HG03135 (cell line): Measurements from ENCODE around the gene ENDOU.

Source experiments
- ATAC-seq: cut with Tn5 transposase; IDR thresholded peaks from one replicate; pipeline ENCODE4 v1.9.1; 2021; ENCODE audit warnings: mild to moderate bottlenecking, moderate library complexity; ENCODE audit not compliant: unreplicated experiment

ENDOU gene

DNA sequence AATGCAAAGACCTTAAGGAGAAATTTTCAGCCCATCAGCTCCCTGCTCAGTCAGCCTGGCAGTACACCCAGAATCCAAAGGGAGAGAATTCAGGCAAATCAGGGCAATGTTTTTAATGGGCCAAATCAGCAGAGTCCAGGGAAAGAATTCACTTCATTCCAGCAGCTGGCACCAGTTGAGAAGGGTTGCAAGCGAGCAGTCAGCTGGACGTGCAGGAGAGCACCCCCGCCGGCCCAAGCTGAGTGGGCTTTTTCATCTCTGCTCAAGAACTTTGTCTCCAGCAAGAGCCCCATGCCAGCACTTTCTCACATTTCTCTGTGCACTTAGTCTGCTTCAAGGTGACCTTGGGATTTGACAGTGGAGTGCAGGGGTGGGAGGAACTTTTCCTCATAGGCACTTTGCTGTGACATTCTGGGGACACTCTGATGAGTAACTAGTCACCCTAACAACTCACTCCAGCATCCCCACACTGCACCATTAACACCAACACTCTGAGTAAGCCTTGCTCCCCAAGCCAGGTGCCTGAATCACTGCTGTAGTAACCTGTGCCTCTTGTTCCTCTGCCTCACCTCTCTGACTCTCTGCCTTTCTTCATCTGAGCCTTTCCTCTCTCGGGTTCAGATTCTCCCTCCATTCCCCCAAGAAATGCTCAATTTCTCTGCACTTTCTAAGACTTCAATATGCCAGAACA is 2.2 kb downstream of the ENDOU start:
- no peak for ATAC-seq

DNA sequence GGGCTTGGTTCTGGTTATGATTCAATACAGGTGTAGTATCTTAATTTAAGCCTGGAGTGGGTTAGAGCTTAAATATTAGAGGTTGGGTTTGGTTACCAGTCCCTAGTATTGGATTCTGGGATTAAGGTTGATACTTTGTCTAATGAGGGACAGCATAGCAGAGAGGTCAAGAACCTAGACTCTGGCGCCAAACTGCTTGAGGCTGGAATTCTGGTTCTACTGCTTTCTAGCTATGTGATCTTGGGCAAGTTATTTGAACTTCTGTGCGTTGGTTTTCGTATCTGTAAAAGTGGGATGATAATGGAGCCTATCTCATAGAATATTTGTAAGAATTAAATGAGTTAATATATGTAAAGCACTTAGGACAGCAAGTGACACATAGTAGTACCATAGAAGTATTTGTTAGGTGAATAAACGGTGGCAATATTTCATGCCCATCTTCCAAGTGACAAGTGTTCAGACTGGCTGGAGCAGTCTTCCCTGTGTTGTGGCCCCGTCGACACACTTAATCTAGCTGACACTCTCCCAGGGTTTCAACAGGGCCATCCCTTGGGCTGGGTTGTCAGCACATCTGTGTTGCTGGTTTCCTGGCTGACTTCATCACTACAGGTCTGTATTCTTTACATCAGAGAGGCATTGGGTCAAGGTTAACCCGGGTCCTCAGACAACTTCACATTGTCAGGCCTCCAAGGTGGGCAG is 3.0 kb downstream of the ENDOU start:
- ATAC-seq, result no peak

DNA sequence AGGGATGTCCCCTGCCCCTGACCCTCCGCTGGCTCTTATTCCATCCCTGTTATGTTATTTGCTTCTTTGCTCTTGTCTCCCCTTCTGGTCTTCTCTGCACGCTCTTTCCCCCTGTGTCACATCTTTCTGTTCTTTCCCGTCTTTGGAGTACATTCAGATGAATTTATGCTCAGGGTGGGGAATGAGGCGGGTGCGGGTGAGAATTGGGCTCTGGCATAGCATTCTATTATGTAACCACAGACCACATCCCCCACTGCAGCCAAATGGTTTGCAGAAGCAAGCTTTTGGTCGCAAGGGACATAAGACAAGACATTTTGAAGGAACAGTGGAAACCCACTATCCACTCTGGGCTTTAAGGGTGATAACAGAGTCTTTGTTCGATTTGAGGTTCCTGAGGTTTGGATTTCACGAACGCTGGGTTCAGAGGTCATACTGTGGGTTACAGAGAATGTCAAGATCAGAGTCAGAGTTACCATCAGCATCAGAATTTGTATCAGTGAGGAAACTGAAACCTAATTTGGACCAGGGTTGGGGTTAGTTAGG is 3.8 kb downstream of the ENDOU start:
- no peak for ATAC-seq

DNA sequence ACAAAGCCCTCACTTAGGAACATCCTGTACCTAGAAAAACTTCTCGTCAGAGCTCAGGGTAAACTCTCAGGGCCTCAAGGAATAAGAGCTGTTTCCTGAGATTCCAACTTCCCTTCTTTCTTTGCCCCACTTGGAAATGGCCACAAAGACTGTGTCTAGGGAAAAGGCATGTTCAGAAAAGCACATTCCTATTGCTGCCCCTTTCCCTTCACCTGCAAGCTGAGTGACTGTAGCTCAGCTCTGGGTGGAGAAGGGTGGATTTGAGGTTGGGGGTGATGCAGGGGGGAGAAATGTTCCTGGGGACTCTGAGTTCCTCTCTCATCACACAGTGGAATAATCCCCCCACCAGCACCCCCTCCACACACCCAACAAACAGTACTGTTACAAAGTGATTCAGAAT is 6.8 kb downstream of the ENDOU start:
- no peak for ATAC-seq

DNA sequence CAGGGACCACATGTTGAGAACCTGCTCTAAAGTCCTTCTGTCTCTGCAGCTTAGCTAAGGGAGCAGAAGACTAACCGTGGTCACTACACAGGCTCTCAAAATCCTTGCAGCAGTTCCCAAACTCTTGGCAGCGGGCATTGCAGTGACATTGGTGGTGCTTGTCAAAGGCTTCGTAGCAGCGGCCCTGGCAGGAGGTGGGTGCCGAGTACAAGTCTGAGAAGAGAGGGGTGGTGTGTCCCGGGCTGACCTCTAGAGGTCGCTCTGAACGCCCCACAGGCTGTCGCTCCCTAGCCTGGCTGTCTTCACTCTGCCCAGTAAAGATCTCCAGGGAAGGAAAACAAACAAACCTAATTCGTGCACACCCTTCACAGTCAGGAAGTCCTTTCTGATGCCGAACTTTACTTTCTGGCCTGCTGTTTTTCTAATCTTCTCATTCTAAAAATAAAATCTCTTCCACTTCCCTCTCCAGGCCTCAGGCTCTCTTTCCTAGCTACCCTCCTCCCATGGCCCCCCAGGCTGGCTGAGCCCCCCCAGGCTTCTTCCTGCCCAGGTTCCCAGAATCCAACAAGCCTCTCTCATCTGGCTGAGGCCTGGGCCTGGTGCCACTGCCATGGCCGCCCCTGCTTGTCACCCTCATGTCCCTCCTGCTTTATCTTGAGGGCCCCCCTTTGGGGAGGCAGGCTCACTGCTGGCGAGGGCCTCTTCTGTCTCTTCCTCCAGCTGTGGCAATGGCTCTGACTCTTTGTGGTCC is 7.7 kb downstream of the ENDOU start:
- no peak for ATAC-seq

DNA sequence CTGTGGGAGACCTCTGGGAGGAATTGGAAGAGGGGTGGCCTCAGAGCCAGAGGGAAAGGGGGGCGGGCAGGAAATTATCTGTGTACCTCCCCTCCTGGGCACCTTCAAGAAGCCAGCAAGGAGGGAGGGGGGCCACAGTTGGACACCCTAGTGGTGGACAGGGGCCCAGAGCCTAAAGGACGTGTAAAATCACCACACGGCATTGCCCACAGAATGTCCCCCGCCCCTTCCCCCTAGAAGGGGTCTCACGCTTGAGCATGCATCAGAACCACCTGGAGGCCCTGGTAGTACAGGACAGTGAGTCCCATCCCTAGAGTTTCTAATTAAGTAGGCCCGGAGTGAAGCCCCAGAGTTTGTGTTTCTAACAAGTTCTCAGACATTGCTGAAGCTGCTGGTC is 8.2 kb downstream of the ENDOU start:
- ATAC-seq, result no peak

DNA sequence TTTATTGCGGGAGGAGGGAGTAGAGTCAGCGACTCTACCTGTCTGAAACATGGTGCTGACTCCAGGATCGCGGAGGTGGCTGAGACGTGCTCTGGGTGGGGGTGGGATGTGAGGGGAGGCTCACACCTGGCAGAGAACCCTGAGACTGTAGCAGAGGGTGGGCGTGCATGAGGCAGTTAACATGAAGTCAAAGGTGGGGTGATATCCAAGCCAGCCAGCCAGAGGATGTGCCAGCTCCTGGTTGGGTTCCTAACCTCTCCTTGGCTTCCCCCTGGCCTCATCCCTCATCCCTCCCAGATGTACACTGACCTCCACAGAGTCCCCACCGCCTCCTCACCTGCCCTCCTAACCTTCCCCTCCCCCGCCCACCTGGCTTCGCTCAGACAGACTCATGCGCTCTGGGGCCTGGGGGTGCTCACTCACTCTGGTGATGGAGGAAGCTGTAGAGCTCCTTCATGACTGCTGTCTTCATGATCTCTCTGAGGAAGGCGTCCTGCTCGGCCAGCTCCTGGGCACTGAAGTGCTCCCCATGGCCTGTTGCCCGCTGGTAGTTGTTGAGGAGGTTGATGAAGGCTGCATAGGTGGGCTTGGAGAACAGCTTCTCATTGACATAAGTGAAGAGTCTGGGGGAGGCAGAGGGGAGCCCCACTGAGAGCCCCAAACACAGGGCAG is 9.3 kb downstream of the ENDOU start:
- no peak for ATAC-seq

DNA sequence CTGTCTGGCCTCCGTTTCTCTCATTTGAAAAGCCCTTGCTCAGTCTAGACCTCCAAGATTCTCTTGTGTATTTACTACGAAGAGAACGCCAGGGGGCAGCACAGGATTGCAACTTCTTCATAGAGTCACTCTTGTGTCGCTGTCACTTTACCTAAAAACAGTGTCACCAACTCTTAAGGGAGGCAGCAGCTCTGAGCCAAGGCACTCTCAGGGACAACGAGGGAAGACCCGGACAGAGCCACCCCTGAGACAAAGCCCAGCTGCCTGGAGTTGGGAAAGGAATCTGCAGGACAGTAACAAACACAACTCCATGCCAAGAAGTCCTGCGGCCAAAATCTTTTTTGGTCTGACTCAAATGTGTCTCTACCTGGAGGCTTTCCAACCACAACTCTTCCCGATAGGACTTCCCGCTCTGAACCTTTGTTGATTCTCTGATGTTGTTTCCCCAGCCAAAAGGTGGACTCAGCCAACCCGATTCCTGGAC is 9.9 kb downstream of the ENDOU start:
- ATAC-seq, result peak; percentile 65

DNA sequence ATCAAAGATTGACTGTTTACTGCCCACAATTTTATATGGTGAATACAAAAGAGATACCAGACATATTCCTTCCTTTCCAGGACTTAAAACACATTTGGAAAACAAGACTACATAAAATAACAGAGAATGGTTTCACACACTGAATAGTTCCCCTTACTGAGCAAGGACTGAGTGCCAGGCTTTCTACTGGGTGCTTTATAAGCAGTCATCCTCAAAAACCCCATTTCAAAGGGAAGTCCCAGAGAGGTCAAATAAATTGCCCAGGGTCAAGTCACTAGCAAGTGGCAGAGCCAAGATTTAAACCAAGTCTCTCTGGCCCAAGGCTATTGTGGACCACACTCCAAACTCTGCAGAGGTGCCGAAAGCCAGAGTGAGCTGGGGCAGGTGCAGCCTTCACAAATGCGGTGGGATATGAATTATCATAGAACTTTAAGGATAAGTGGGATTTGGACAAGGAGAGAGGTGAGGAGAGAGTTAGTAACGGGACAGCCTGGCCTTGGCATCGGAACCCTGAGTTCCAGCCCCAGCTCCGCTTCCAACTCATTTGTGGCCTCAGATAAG is 10.4 kb downstream of the ENDOU start:
- ATAC-seq, result no peak

DNA sequence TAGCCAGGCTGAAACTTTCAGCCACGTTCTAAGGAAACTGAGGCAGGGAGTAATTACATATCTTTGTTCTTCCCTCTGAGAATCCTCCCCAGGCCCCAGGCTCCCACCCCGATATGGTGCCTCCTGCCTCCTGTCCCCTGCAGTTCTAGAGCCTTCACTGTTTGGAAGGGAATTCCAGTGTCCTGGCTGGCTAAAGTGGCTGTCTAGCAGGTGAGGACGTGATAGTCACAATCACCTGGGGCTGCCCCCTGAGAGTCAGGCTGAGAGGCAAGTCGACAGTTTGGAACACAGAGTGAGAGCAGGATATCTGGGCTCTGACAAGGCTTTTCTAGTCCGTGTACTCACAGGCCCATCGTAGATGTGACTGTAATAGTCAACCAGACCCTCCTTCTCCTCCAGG is 13.1 kb downstream of the ENDOU start:
- no peak for ATAC-seq

DNA sequence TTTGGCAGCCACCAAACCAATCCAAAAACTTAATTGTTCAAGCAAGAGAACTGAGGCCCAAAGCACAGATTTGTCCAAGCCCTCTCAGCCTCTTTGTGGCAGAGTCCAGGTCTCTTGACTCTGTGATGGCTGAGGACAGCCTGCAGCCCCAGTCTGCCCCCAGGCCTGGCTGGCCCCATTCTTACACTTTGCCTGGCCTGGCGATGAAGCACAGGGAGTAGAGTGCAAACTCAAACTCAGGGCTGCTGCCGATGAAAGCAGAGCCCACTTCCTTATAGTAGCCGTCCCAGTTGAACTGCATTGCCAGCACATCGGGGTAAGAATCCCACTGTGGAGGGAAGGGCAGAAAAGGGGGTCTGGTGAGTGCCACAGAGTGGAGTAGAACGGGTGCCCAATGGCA is 13.8 kb downstream of the ENDOU start:
- no peak for ATAC-seq

DNA sequence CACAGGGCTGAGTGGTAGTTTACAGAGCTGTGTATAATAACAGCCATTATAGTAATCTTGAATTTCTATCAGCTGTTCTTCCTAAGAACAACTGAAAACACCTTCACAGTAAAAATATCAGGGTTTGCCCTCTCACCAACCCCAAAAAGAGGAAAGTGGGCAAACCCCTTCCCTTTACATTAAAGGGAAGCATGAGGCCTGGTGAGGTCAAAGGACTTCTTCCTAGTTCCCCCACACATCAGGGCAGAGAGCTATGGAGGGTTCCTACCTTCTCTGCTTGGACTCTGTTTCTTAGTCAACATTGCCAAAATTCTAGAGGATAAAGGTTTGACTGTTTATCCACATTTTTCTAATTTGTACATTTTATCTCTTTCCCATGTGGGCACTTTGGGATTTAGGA is 15.0 kb downstream of the ENDOU start:
- ATAC-seq, result no peak

DNA sequence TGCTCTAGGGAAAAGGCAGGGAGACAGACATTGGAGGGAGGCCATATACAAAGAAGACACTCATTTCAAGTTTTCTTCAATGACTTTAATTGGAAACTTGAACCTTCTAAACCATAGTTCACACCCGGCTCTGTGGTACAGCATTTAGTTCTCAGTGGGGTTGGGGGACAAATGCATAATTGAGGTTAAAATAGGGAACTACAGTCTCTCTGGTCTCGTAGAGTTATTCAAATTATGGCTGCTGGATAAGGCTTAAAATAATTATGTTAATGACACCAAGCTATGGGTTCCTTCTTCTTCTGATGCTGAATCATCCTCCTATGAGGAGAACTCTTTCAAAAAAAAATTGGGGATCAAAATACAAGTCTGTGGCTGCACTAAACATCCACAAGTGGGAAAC is 15.6 kb downstream of the ENDOU start:
- no peak for ATAC-seq

DNA sequence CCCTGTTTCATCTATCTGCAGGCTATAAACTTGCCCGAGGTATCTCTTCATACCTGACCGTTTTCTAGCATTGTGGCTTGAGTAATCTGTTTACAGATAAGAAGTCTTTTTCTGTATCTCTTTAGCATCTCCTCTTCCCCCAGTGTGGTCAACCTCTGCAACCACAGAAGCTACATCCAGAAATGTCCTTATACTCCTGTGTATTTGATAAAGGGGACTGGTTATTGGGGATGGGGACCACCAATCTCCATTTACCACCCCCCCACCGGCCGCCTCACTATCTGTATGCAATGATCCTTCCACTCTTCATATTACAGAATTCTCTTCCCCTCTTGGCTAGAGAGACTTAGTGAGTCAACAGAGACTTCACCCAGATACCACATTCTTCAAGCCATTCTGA is 16.1 kb downstream of the ENDOU start:
- no peak for ATAC-seq

DNA sequence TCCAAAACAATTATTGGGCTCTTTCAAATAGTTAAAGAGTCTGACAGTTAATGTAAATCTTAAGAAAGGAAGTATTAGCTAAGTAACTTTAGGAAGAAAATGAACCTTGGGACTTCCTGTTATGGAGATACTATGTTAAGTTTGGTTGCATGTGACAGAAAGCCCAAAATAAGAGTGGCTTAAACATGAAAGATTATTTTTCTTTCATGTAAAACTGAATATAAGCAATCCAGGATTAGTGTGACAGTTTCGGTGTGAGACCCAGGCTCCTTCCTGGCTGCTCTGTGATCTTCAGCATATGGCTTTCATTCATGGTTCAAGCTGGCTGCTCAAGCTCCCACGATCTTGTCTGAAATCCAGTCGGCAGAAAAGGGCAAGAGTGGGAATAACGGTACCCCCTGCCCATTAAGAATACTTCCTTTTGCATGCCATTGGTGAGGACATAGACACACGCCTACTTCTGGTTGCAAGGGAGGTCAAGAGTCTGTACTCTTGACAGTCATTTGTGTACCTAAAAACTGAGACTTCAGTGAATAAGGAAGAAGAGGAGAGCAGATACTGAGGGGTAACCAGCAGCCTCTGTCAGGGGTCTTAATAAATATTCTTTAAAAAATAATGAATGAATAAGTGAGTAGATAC is 17.3 kb downstream of the ENDOU start:
- ATAC-seq, result no peak

DNA sequence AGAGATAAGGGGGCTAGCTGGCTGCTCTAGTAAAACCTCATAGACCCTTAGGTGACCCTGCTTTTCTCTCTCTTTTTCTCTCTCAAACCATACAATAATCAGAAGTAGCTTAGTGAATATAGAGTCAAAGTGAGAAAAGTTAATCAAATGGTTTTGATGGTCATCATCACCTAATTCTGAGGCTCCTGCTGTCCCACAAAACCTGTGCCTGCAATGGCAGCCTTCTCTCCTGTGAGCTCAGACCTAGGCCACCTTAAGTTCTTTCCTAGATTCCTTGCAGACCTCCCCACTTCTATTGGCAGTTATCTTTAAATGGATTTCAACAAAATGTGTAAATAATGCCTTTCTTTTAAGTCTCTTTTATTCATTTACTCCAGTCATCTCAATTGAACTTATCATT is 17.9 kb downstream of the ENDOU start:
- no peak for ATAC-seq

DNA sequence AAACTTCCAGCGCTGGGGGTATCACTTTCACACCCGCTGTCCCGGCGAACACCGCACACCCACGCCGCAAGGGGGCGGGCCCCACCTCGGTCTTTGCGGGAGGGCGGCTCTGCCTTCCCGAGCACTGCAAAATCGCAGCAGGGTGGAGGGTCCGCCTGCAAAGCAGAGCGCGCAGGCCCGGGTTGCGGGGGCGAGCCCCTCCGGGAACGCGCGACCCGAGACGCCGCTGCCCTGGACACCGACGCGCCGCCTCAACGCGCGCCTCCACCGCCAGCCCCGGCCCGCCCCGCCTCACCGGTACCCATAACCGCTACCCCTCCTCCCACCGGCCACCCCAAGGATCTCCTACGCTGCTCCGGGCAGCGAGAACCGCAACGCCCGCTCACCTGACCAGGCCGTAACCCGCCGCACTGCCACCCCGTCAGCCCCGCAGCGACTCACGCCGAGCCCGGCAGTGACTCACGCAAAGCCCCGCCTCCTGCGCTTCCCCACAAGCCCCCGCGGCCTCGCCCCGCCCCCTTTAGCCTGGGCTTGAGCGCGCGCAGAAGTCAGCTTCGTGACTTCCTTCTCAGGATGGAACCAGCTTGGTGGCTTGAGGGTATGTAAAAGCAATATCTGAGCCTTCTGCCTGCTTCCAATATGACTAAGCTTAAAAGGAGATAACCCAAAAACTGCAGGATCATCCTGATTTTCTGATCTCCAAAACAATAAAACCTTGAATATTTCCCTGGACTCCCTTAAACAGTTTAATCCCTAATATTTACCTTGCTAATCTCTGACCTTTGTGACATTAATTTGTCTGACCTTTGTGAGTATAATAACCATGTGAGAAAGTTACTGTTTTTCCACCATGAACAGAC is 19.5 kb downstream of the ENDOU start, which contains the start of gene RPAP3:
Gene RPAP3, minus strand, starts transcription at position 465 of the 860 bp plus-strand sequence. CDS start 3,190 bp downstream, outside the sequence.
- peak; percentile 81 for ATAC-seq

DNA sequence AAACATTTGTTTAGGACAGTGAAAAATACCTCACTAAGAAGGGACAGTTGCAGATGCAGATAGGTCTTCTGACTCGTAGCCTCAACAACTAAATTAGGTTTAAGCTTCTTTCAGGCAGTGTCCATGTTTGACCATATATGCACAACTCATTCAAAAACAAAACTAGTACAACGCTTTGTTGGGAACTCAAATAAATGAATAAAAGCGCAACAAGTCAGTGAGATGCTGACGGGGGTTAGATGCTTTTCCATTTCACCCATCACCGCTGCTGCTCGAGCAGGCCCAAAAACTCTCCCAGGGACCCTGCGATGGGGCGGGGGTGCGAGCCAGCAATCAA is 20.1 kb downstream of the ENDOU start:
- ATAC-seq, result no peak

DNA sequence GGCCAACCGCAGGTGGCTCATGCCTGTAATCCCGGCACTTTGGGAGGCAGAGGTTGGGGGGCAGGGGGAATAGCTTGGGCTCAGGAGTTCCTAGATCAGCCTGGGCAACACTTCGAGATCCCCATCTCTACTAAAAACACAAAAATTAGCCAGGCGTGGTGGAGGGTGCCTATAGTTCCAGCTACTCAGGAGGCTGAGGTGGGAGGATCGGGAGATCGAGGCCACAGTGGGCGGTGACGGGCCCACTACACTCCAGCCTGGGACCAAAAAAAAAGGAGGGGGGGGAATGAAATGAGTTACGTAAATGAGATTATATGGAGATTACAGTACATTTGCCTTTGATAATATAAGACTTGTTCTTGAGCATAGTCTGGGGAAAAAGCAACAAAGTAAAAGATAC is 20.6 kb downstream of the ENDOU start:
- no peak for ATAC-seq
